ACC112 (cell line): Measurements from ENCODE around the gene GPR84.

Experiments used
- H2AFZ ChIP-seq: fragments of 200-600 bp; sonication (generic); one replicate; pipeline ENCODE4 v1.6.0; 2017; ENCODE audit warnings: antibody characterized with exemption, low read length; ENCODE audit not compliant: unreplicated experiment
- H3K27ac ChIP-seq: fragments of 200-600 bp; sonication (generic); 2 replicates; pipeline ENCODE4 v1.5.1; 2014; ENCODE audit warnings: low read depth, mild to moderate bottlenecking, antibody characterized with exemption, low read length, moderate library complexity
- H3K27me3 ChIP-seq: fragments of 200-600 bp; sonication (generic); 2 replicates; pipeline ENCODE4 v1.6.1; 2014; ENCODE audit warnings: mild to moderate bottlenecking, antibody characterized with exemption, low read length, moderate library complexity, mixed read lengths; ENCODE audit not compliant: insufficient read depth
- H3K36me3 ChIP-seq: fragments of 200-600 bp; sonication (generic); 2 replicates; pipeline ENCODE4 v1.6.1; 2016; ENCODE audit warnings: mild to moderate bottlenecking, antibody characterized with exemption, low read length, moderate library complexity, mixed read lengths; ENCODE audit not compliant: insufficient read depth
- H3K4me1 ChIP-seq: fragments of 200-600 bp; sonication (generic); one replicate; pipeline ENCODE4 v1.6.1; 2016; ENCODE audit warnings: low read length, mixed read lengths; ENCODE audit not compliant: insufficient read depth, unreplicated experiment, control insufficient read depth
- H3K4me3 ChIP-seq: fragments of 200-600 bp; sonication (generic); 2 replicates; pipeline ENCODE4 v1.5.1; 2014; ENCODE audit warnings: mild to moderate bottlenecking, low read depth, low read length
- H3K79me2 ChIP-seq: fragments of 200-600 bp; sonication (generic); one replicate; pipeline ENCODE4 v1.6.0; 2016; ENCODE audit warnings: low read length; ENCODE audit not compliant: control insufficient read depth, unreplicated experiment, insufficient read depth

GPR84 gene

GRCh38 chr12:54384591-54385041, 20.3 kb upstream of the GPR84 start, which contains the start of gene ZNF385A:
Gene ZNF385A (minus strand): TSS chr12:54384733. CDS start chr12:54384514, 219 bp downstream.
- Histone ChIP-seq H3K27me3 (no peaks in the 10 kb centered on the region), H3K4me3 (no peak within 1 kb of the TSS), H3K36me3 (peaks cover 7% of the 10 kb centered on the region), H3K79me2 (no peaks in the 10 kb centered on the region), H3K4me1 (peaks cover 48% of the 10 kb centered on the region), H2AFZ (no peak within 1 kb of the TSS), H3K27ac (peak within 1 kb of the TSS; percentile 86)

- Histone ChIP-seq H3K27ac (peak overlapping the region; percentile 94), H3K79me2 (no peaks in the 10 kb centered on the region), H3K4me1 (peaks cover 53% of the 10 kb centered on the region), H3K27me3 (no peaks in the 10 kb centered on the region), H3K4me3 (no peak overlapping the region), H2AFZ (no peak overlapping the region), H3K36me3 (peaks cover 7% of the 10 kb centered on the region)
Measured at GRCh38 chr12:54383041-54383609, 18.8 kb upstream of the GPR84 start.

GRCh38 chr12:54381136-54381535, 16.9 kb upstream of the GPR84 start:
- H3K4me1 ChIP-seq = peaks cover 45% of the 10 kb centered on the region
- peak overlapping the region; percentile 67; the same call in 1 of the 2 replicates for H3K27ac ChIP-seq
- H3K4me3 ChIP-seq = no peak overlapping the region
- H3K36me3 ChIP-seq = peaks cover 7% of the 10 kb centered on the region
- no peaks in the 10 kb centered on the region for H3K79me2 ChIP-seq
- no peaks in the 10 kb centered on the region for H3K27me3 ChIP-seq
- no peak overlapping the region for H2AFZ ChIP-seq

- Histone ChIP-seq H3K4me3 (peak overlapping the region; percentile 55), H3K4me1 (peaks cover 43% of the 10 kb centered on the region), H3K27me3 (no peaks in the 10 kb centered on the region), H3K79me2 (no peaks in the 10 kb centered on the region), H3K36me3 (peaks cover 7% of the 10 kb centered on the region), H2AFZ (no peak overlapping the region), H3K27ac (no peak overlapping the region)
Measured at GRCh38 chr12:54379398-54380201, 15.3 kb upstream of the GPR84 start.

- Histone ChIP-seq H3K36me3 (peaks cover 7% of the 10 kb centered on the region), H3K4me3 (peak overlapping the region; percentile 65), H3K27me3 (no peaks in the 10 kb centered on the region), H3K27ac (no peak overlapping the region), H2AFZ (no peak overlapping the region), H3K4me1 (peaks cover 43% of the 10 kb centered on the region), H3K79me2 (no peaks in the 10 kb centered on the region)
Measured at GRCh38 chr12:54378796-54379397, 14.6 kb upstream of the GPR84 start.

GRCh38 chr12:54377797-54378515, 13.7 kb upstream of the GPR84 start:
- Histone ChIP-seq H3K4me1 (peaks cover 45% of the 10 kb centered on the region), H3K79me2 (no peaks in the 10 kb centered on the region), H2AFZ (no peak overlapping the region), H3K27ac (no peak overlapping the region), H3K36me3 (peaks cover 7% of the 10 kb centered on the region), H3K27me3 (no peaks in the 10 kb centered on the region), H3K4me3 (peak overlapping the region; percentile 65; the same call in 1 of the 2 replicates)

- Histone ChIP-seq H3K27me3 (no peaks in the 10 kb centered on the region), H3K36me3 (peaks cover 3% of the 10 kb centered on the region; the same call in 1 of the 2 replicates), H3K79me2 (no peaks in the 10 kb centered on the region), H2AFZ (no peak overlapping the region), H3K4me3 (no peak overlapping the region), H3K4me1 (peaks cover 45% of the 10 kb centered on the region), H3K27ac (no peak overlapping the region)
Measured at GRCh38 chr12:54377007-54377406, 12.7 kb upstream of the GPR84 start.

- H3K36me3 ChIP-seq = peaks cover 3% of the 10 kb centered on the region; the same call in 1 of the 2 replicates
- H3K4me1 ChIP-seq = peaks cover 47% of the 10 kb centered on the region
- no peak overlapping the region for H2AFZ ChIP-seq
- H3K79me2 ChIP-seq = no peaks in the 10 kb centered on the region
- H3K27me3 ChIP-seq = no peaks in the 10 kb centered on the region
- no peak overlapping the region for H3K27ac ChIP-seq
- H3K4me3 ChIP-seq = no peak overlapping the region
Measured at GRCh38 chr12:54376596-54376995, 12.3 kb upstream of the GPR84 start.

GRCh38 chr12:54375259-54375579, 10.9 kb upstream of the GPR84 start:
- Histone ChIP-seq H3K4me3 (no peak overlapping the region), H3K36me3 (no peaks in the 10 kb centered on the region), H3K4me1 (peaks cover 54% of the 10 kb centered on the region), H3K79me2 (no peaks in the 10 kb centered on the region), H2AFZ (no peak overlapping the region), H3K27ac (no peak overlapping the region), H3K27me3 (no peaks in the 10 kb centered on the region)

GRCh38 chr12:54374562-54375258, 10.4 kb upstream of the GPR84 start:
- H3K36me3 ChIP-seq = no peaks in the 10 kb centered on the region
- H3K27ac ChIP-seq = no peak overlapping the region; the same call in 1 of the 2 replicates

More at GRCh38 chr12:54374562-54375258, 10.4 kb upstream of the GPR84 start:
- H2AFZ ChIP-seq = no peak overlapping the region
- no peaks in the 10 kb centered on the region for H3K79me2 ChIP-seq
- H3K27me3 ChIP-seq = no peaks in the 10 kb centered on the region
- peaks cover 56% of the 10 kb centered on the region for H3K4me1 ChIP-seq
- H3K4me3 ChIP-seq = no peak overlapping the region
